GM18519 (cell line): Measurements from ENCODE around the gene ARID2.

Experiments used
- ATAC-seq: cut with Tn5 transposase; IDR thresholded peaks from one replicate; pipeline ENCODE4 v1.9.1; 2021; ENCODE audit warnings: mild to moderate bottlenecking, moderate library complexity; ENCODE audit not compliant: unreplicated experiment, low FRiP score

Gene ARID2

DNA sequence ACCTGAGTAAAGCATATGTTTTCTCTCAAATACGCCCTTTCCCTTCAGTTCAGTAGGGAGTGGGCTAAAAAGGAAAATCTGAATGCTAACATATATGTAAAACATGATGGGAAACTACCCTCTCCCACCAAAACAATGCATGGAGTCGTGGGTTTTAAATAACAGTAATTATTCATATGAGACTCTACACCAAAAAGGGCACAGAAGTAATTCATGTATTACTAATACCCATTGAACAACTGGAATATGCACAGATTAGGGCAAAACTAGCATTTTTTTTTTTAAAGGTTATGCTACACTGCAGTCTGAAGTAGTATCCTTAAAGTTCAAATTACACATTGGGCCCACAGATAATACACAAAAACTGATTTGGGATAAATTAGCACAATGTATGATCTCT, 8.1 kb upstream of the ARID2 start:
- no peak for ATAC-seq

DNA sequence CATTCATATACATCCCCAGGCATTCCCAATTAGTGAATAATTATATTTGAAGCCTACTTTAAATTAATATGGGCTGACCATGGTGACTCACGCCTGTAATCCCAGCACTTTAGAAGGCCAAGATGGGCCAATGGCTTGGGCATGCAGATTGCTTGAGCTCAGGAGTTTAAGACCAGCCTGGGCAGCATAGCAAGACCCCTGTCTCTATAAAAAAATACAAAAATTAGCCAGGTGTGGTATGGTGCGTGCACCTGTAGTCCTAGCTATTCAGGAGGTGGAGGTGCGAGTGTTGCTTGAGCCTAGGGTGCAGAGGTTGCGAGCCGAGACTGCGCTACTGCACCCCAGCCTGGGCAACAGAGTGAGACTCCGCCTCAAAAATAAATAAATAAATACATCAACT, 7.6 kb upstream of the ARID2 start:
- ATAC-seq, result no peak

DNA sequence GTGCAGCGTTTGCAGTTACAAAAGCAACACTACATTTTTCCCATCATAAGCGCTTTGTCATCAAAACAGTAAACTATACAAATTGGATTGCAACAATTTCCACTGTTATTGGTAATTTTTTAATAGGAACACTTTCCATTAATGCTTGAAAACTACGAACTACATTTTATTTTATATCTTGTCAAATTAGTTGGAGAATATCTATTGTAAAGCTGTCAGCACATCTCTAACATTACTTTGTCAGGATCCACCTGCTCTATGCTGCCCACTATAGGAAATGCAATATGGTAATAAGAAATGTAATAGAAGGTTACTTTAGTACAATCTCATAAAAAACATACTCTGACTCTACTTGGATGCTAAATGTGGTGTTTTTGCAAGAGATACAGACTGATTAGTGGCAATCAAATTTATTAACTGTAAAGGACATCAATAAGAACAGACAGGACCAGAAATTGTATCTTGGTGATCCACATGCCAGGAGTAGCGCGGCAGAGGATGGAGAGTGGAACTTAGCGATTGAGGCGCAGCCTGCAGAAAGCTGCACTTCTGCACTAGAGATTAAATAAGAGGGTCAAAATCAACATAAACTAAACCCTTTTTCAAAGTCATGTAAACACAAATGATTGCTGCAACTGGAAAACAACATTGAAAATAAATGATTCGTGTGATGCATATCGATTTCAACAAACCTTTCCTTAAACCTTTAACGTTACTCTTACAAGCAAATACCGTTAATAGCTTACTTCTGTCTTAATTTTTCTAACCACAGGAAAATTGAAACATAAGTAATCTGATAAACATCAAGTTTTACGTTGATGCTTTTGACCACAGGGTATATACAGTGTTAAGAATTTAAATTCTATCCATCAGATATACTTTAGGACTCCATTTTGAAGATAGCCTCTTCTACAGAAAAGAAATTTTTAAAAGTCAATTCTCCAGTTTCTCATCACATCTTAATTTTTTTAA, 3.6 kb upstream of the ARID2 start:
- ATAC-seq, result no peak

DNA sequence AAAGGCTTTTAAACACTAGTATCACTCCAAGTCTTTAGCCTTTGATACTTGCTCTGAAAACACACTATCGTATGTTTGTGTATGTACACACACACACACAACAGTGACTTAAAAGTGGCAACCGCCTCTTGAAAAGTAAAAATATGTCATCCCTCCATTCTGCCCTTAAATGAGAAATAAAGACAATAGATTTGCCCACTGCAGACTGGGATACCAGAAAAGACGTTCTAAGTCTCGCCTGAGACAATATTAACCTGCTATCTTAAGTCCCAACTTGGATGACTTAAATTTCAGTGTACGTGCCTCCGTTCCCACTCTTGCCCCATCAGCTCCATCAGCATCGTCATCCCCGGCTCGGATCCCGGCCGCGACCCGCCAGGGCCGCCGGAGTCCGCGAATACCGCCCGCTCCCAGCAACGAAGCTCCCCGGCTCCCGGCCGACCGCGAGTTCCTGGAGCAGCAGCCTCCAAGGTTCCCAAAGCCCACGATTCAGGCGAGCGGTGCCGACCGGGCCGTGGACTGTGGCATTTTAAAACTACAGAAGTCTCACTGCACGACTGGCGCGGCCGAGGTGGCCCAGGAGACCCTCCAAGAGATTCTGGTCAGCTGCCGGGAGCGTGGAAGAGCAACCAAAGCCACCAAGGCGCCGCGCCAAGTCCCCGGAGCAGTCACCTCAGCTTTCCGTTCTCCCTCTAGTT, 2.8 kb upstream of the ARID2 start:
- no peak for ATAC-seq

DNA sequence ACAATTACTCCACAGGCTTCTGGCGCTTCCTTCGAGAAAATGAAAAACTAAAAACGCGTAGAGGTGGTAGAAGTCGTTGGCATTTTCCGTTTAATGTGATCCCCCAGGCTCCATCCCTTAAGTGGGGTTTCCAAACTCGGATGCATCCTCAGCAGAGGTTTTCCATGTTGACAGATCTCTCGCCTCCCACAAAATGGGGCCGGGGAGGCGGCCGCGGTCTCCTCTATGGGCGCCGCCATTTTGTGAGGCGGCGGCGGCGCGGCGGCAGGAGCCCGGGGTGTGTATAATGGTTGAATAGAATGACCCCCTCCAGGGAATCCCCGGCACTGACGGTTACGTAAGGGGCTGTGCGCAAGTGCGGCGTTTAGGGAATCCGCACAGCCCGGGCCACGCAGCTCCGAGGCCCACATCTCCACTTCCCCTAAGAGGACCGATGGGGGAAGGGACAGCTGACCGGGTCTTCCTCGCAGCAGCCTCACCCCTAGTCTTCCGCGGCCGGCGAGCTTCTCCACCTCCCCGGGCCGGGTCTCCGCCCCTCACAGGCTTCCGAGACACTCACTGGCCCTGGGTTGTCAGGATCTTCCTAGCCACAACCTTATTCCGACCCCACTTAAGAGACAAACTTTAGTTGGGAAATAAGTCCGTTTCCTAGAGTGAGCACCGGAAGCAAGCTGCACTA, 2.1 kb upstream of the ARID2 start:
- ATAC-seq, result peak; percentile 53

DNA sequence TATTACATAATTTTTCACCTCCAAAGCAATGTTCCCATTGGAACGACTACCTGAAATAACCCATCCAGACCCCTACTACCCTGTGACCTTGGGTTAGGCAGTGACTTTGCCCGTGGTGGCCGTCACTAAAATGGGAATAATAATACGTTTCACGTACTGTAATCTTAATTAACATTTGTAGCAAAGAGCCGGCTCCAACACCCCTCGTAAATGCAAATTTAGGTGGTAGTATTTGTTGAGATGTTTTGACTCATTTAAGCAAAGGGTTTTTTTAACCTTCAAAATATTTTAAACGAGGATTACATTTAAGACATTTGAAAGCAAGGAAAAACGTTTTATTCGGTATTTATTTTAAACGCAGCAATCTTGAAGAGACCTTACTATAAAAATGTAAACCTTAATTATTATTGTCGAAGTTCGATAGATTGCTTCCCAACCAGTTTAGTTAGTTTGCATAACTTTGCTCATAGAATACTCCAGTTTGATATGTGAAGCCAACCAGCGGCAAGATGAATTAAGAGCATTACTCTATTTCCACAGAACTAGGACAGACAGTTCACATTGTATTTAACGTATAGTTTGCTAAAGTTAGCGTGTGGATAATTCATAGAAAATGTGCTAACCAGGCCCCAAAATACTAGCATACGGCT, 1.4 kb upstream of the ARID2 start:
- no peak for ATAC-seq

DNA sequence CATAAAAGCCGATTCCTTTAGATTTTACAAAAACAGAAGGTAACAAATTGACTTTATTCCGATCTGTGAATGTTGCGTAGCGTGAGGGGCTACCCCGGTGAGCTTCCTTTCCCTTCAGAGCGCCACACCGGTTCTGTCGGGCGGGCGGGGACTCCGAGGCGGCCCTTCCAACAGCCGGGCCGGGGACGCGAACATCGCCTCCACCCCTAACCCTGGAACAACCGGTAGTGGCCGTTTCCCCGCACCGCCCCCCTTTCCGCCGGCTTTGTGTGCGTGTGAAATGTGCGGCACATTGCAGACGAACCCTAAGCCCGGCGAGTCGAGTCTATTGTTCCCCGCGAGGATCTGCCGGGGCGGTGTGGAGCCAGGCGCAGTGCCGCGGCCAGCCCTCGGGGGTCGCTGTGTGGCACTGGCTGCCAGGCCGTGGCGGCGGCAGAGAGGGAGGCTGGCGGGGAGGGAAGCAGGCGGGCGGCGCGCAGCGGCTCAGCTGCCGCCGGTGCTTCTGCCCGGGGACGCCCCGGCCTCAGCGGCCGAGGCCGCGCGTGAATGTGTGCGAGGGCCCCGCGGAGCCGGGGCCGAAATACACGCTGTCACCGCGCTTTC, 775 bp upstream of the ARID2 start:
- ATAC-seq, result peak; percentile 47

DNA sequence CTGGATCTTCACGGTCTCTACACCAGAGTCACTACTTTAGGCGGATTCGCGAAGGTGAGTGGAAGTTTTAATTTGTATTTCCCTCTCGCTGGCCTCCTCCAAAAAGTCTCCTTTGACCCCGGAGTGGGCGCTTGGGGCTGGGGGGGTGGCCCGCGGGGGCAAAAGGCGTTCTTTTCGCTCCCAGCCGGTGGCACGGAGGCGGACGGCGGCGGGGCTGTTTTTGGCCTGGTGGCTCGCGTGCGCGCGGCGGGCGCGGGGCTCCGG, 510 bp downstream of the ARID2 start:
- no peak for ATAC-seq

DNA sequence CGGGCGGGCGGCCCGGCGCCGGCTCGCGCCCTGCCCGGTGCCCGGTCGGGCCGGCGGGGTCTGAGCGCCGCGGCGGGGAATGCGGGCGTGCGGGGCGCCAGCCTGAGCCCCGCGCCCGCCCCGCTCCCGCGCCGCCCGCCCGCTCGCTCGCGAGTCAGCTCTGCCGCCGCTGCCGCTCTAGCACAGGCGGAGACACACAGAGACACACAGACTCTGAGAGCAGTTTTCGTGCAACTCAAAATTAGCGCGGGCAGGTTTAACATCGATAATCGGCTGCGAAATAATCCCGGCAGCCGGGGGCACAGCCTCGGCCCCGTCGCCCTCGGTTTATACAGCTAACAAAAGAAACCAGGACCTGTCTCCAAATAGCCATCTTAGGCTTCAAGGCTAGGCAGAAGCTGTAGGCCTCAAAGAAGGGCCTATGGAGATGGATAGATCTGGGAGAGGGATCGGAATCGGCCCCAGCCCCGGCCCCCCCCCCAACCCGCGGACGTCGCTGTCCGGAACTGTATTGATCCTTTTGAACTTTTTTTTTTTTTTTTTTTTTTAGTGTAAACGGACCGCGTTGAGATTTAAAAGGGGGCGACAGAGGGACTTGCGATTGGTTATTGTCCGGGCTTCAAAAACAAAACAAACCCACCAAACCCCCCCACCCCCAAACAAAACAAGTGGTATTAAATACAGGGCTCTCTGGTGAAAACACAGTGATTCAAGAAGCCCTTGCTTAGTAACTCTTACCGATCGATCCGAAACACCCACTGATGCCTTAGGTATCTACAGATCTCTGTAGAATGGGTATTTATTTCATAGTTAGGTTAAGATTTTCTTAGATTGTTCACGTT, 1.1 kb downstream of the ARID2 start:
- no peak for ATAC-seq

DNA sequence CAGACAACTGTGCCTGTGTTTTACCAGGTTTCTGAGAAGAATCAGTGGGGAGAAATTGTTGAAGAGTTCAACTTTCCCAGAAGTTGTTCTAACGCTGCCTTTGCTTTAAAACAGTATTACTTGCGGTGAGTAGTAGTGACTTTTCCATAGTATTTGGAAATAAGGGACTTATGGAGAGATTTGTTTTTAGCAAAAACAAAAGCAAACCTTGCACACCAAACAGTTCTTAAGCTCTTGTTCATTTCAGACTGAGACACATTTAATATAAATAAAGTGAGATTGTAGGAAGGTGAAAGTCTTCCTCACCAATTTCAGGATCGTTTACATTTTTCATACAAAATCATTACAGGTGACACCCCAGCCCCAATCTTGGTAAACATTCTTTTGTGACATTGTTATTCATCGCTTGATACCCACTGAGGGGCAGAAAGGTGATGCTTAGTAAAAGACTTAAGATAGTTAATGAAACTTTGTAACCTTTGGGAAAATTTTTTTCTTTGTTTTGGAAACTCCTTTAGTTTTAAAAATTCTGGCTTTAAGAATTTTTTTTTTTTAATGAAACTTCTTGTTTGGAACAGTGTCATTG, 1.8 kb downstream of the ARID2 start:
- ATAC-seq, result no peak

DNA sequence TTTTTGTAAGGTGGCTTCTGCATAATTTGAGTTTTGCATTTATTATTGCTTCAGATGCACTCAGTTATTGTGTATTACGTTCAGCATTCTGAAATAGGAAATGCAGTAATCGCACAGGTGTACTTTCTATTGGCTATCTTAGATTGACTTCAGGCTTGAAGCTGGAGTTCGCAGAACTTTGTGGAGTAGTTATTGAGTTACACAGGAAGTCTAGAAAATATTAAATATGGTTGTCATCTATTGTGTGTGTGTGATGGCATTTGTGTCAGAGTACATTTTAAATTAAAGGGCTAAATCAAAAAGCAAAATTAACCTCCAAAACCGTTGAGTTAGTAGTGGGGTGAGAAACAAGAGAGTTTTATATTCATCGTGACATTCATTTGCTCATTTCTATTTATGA, 2.7 kb downstream of the ARID2 start:
- no peak for ATAC-seq

DNA sequence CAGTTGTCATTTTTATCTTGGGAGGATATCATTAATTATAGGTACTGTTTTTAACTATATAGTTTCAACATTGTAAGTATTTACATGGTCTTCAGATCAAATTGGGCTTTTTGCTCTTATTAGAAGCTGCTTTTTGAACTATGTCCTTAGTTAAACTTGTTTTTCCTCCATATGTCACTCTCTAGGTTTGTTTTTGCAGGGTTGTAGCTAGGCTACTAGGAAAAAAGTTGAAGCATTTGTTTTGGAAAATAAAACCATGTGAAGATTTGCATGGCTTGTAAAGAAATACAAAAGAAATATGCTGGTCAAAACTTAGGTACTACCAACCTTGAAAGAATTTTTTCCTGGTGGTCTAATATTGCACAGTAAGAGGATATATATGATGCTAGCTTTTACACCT, 3.4 kb downstream of the ARID2 start:
- ATAC-seq, result no peak

DNA sequence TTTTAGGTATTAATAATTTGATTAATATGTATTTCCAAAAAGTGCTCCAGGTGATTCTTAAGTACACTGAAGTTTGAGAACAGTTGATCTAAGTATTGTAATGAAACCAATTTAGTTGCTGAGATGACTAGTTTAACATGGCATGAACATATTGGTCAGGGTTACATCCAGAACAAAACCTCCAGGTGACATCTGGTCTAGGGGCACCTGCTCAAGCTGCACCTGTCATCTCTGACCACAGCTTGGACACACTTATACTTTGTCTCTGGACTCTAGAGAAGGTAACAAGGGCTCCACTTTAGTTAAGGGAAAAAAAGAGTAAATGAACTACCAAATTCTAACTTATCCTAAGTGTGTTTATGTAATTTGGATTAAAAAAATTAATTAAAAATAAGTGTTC, 8.1 kb downstream of the ARID2 start:
- no peak for ATAC-seq

DNA sequence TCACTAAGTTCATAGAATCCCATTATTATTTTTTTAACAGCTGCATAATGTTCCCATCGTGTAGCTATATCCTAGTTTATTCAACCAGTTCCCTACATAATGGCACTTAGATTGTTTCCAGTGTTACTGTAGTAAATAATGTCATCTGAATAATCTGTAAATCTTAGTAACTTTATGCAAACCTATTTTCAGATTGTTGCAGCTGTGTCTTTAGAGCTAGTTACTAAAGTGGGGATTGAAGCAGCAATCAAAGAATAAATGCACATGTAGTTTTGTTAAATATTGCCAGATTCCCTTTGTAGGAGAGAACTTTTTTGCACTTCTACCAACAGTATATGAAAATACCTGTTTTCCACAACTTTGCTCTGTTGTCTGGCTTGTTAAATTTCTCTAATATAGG, 13.1 kb downstream of the ARID2 start:
- ATAC-seq, result no peak

DNA sequence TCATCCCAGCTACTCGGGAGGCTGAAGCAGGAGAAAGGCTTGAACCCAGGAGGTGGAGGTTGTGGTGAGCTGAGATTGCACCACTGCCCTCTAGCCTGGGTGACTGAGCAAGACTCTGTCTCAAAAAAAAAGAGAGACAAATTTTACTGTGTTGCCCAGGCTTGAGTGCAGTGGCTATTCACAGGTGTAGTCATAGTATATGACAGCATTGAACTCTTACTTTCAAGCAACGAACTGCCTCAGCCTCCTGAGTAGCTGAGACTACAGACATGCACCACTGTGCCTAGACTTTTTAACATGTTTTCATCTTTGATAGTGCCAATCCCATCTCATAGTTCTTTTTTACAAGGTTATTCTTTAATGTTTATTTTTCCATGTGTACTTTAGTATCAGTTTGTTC, 13.7 kb downstream of the ARID2 start:
- no peak for ATAC-seq

DNA sequence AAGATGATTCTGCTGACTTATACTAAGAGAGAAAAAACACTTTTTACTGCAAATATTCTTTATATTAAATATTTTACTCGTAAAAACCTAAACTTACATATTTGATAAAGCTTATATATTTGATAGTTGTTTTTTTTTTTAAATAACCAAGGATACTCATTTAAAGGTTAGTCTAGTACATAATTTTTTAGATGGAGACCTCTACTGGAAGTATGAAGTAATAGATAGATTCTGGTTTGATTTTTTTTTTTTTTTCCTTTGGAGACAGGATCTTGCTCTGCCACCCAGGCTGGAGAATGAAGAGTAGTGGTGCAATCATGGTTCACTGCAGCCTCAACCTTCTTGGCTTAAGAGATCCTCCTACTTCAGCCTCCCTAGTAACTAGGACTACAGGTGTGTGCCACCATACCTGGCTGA, 16.4 kb downstream of the ARID2 start:
- ATAC-seq, result no peak

DNA sequence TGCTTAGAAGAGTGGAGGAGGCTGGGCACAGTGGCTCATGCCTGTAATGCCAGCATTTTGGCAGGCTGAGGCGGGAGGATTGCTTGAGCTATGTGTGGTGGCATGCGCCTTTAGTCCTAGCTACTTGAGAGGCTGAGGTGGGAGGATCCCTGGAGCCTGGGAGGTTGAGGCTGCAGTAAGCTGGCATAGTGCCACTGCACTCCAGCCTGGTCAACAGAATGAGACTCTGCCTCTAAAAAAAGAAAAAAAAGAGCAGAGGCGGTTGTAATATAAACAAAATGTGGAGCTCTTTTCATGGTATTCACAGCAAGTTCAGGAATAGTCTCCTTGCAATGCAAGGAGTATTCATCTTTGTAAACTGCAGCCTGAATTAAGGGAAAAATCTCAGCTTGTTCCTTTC, 27.2 kb downstream of the ARID2 start:
- no peak for ATAC-seq

DNA sequence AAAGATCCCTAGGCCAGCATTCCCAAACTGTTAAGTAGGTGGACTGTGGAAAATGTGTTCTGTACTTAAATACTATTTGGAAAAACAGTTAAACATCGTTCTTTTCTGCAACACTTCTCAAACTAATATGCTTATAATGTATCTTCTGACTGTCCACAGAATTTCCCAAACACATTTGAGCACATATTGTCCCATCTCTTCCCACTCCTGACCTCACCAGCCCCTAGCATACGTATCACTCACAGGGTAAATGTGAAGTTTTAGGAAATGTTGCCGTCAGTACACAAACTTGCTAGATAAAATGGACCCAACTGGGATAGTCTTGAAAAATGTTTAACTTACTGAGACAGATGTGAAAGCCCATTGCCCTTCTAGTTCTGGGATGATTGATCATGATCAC, 27.7 kb downstream of the ARID2 start:
- ATAC-seq, result no peak

DNA sequence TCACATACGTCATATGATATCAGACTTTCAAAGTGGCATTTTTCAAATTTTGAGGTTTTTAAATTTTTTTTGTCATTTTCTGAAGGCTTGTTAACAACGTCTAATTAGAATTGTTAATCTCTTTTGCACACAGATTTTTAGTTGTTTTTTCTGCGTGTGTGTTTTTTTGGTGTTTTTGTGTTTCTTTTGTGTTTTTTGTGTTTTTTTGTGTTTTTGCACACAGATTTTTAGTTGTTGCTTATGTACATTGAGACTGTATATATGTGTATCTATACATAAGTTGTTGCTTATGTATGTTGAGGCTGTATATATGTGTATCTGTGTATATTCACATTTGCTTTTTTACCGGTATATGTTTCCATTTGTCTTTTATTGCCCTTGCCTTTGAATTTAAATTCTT, 30.8 kb downstream of the ARID2 start:
- no peak for ATAC-seq
